C4-2B (cell line): ENCODE results near the gene RPS19BP1.

Source experiments
- CTCF ChIP-seq: fragments of 450-650 bp; conservative IDR thresholded peaks from 2 replicates; pipeline ENCODE4 v1.5.1; 2017; ENCODE audit warnings: mild to moderate bottlenecking
- ZFX ChIP-seq: fragments of 450-650 bp; IDR thresholded peaks from 2 replicates; pipeline ENCODE4 v1.6.1; 2017

GRCh38 chr22:39534092-39534506 lies 1.6 kb upstream of the RPS19BP1 start:
- TF ChIP-seq CTCF (no peak), ZFX (no peak)
